Hematopoietic multipotent progenitor cell (in vitro differentiated cells): ENCODE data around the gene SLAMF6. TPM values are rescaled to one million over a fixed set of nuclear protein-coding genes. Genes with fewer than 3 reads are reported as not detected.

Experiments used
- DNase-seq, 3 donors: peaks; one replicate each; pipeline ENCODE4 v3.0.0-alpha.2; 2011 to 2015; ENCODE audit warnings: low read depth in 2 of 3, low spot score in 2 of 3
- total RNA-seq: library from RNA; depleted of rRNA; stranded (reverse); fragments of >200 nt; gene quantifications from one replicate; pipeline ENCODE4 v1.2.3, GENCODE V29; 2012

SLAMF6 gene
- total RNA-seq, 1 donor: 0.54 TPM

- DNase-seq: peak in 1 of 3 donors; percentile 13
Measured at GRCh38 chr1:160474392-160475242, 48.4 kb downstream of the SLAMF6 start.

GRCh38 chr1:160472112-160472511, 50.9 kb downstream of the SLAMF6 start:
- DNase-seq: no peak

- no peak for DNase-seq
Measured at GRCh38 chr1:160471253-160471652, 51.8 kb downstream of the SLAMF6 start.

GRCh38 chr1:160467576-160467975, 55.5 kb downstream of the SLAMF6 start:
- DNase-seq: no peak

- no peak for DNase-seq
Measured at GRCh38 chr1:160466961-160467360, 56.1 kb downstream of the SLAMF6 start.

GRCh38 chr1:160465123-160465522, 57.9 kb downstream of the SLAMF6 start:
- DNase-seq: no peak

- DNase-seq: no peak
Measured at GRCh38 chr1:160460683-160461287, 62.3 kb downstream of the SLAMF6 start.

GRCh38 chr1:160460214-160460642, 62.8 kb downstream of the SLAMF6 start:
- no peak for DNase-seq

- DNase-seq: no peak
Measured at GRCh38 chr1:160459687-160460086, 63.4 kb downstream of the SLAMF6 start.

- DNase-seq: no peak
Measured at GRCh38 chr1:160459056-160459455, 64.0 kb downstream of the SLAMF6 start.

GRCh38 chr1:160455153-160455517, 67.9 kb downstream of the SLAMF6 start:
- no peak for DNase-seq

GRCh38 chr1:160454371-160455152, 68.5 kb downstream of the SLAMF6 start:
- no peak for DNase-seq

- no peak for DNase-seq
Measured at GRCh38 chr1:160453443-160453842, 69.6 kb downstream of the SLAMF6 start.

- no peak for DNase-seq
Measured at GRCh38 chr1:160451859-160452232, 71.2 kb downstream of the SLAMF6 start.

GRCh38 chr1:160451119-160451858, 71.8 kb downstream of the SLAMF6 start:
- no peak for DNase-seq

GRCh38 chr1:160449494-160449893, 73.6 kb downstream of the SLAMF6 start:
- no peak for DNase-seq

GRCh38 chr1:160446945-160447600, 76.0 kb downstream of the SLAMF6 start:
- DNase-seq: no peak

- DNase-seq: no peak
Measured at GRCh38 chr1:160439718-160440117, 83.3 kb downstream of the SLAMF6 start.

GRCh38 chr1:160438935-160439334, 84.1 kb downstream of the SLAMF6 start:
- DNase-seq: no peak

- no peak for DNase-seq
Measured at GRCh38 chr1:160438317-160438918, 84.6 kb downstream of the SLAMF6 start.
